Neural cell (in vitro differentiated cells): ENCODE data around the gene PIP5K1A. TPM values are rescaled to one million over a fixed set of nuclear protein-coding genes. Genes with fewer than 3 reads are reported as not detected.

ENCODE experiments used
- H2AFZ ChIP-seq: fragments of 200-600, 300-800 bp; sonication (generic), shearing (Covaris generic); 2 replicates; pipeline ENCODE4 v1.6.0; 2014; ENCODE audit warnings: low read depth, mild to moderate bottlenecking, antibody characterized with exemption, low read length, moderate library complexity
- H3F3A ChIP-seq: fragments of 200-600 bp; shearing (Covaris generic); 2 replicates; pipeline ENCODE4 v1.6.1; 2016; ENCODE audit warnings: mild to moderate bottlenecking, moderate library complexity, mixed read lengths, antibody characterized with exemption, low read length; ENCODE audit not compliant: insufficient read depth, poor library complexity, severe bottlenecking
- H3K27ac ChIP-seq: fragments of 200-600, 300-800 bp; sonication (generic), shearing (Covaris generic); 2 replicates; pipeline ENCODE4 v1.5.1; 2014; ENCODE audit warnings: mild to moderate bottlenecking, low read length, moderate library complexity
- H3K27me3 ChIP-seq: fragments of 300-800, 200-600 bp; sonication (generic), shearing (Covaris generic); 2 replicates; pipeline ENCODE4 v1.6.0; 2014; ENCODE audit warnings: mild to moderate bottlenecking, low read depth, low read length, moderate library complexity; ENCODE audit not compliant: insufficient read depth
- H3K36me3 ChIP-seq: fragments of 300-800, 200-600 bp; sonication (generic), shearing (Covaris generic); 2 replicates; pipeline ENCODE4 v1.5.1; 2014; ENCODE audit warnings: mild to moderate bottlenecking, antibody characterized with exemption, low read length, moderate library complexity; ENCODE audit not compliant: insufficient read depth
- H3K4me2 ChIP-seq: fragments of 300-800, 200-600 bp; sonication (generic), shearing (Covaris generic); 2 replicates; pipeline ENCODE4 v1.6.0; 2014; ENCODE audit warnings: mild to moderate bottlenecking, low read length
- H3K4me3 ChIP-seq: fragments of 300-800, 200-600 bp; sonication (generic), shearing (Covaris generic); 2 replicates; pipeline ENCODE4 v1.5.1; 2014; ENCODE audit warnings: mild to moderate bottlenecking, low read length, moderate library complexity
- H3K79me2 ChIP-seq: fragments of 200-600 bp; shearing (Covaris generic); replicated peaks from 2 replicates; pipeline ENCODE4 v1.6.0; 2014; ENCODE audit warnings: mild to moderate bottlenecking, low read length, moderate library complexity; ENCODE audit not compliant: insufficient read depth
- H3K9ac ChIP-seq: fragments of 300-800, 200-600 bp; sonication (generic), shearing (Covaris generic); 2 replicates; pipeline ENCODE4 v1.6.1; 2016; ENCODE audit warnings: mild to moderate bottlenecking, low read length, mixed read lengths
- H3K9me2 ChIP-seq: fragments of 200-600 bp; shearing (Covaris generic); 2 replicates; pipeline ENCODE4 v1.6.1; 2016; ENCODE audit warnings: mild to moderate bottlenecking, low read length, mixed read lengths; ENCODE audit not compliant: insufficient read depth
- H3K9me3 ChIP-seq: fragments of 200-600, 300-800 bp; sonication (generic), shearing (Covaris generic); 2 replicates; pipeline ENCODE4 v1.6.1; 2016; ENCODE audit warnings: mild to moderate bottlenecking, mixed run types, low read length, moderate library complexity, mixed read lengths
- H4K20me1 ChIP-seq: fragments of 200-600 bp; shearing (Covaris generic); 2 replicates; pipeline ENCODE4 v1.6.1; 2016; ENCODE audit warnings: mild to moderate bottlenecking, mixed run types; ENCODE audit not compliant: insufficient read depth
- CTCF ChIP-seq: fragments of 450-650 bp; IDR thresholded peaks from 2 replicates; pipeline ENCODE4 v1.5.1; 2014; ENCODE audit warnings: antibody characterized with exemption, mild to moderate bottlenecking, moderate library complexity; ENCODE audit not compliant: poor library complexity, severe bottlenecking
- EP300 ChIP-seq: fragments of 450-650 bp; conservative IDR thresholded peaks from 2 replicates; pipeline ENCODE4 v1.6.1; 2014; ENCODE audit warnings: antibody characterized with exemption, mild to moderate bottlenecking, moderate library complexity; ENCODE audit not compliant: poor library complexity, severe bottlenecking
- EZH2 ChIP-seq: fragments of 200-600, 300-800 bp; shearing (Covaris generic), sonication (generic); IDR thresholded peaks from 2 replicates; pipeline ENCODE4 v1.6.1; 2014; ENCODE audit warnings: antibody characterized with exemption, low read length, borderline replicate concordance, mild to moderate bottlenecking; ENCODE audit not compliant: insufficient read depth, poor library complexity, severe bottlenecking
- MXI1 ChIP-seq: fragments of 450-650 bp; conservative IDR thresholded peaks from 2 replicates; pipeline ENCODE4 v1.6.1; 2014; ENCODE audit warnings: antibody characterized with exemption, mild to moderate bottlenecking; ENCODE audit not compliant: poor library complexity, severe bottlenecking
- POLR2AphosphoS5 ChIP-seq: IDR thresholded peaks from 2 replicates; pipeline ENCODE4 v1.6.1; 2012
- RAD21 ChIP-seq: fragments of 450-650 bp; conservative IDR thresholded peaks from 2 replicates; pipeline ENCODE4 v1.6.1; 2014; ENCODE audit warnings: antibody characterized with exemption, mild to moderate bottlenecking, moderate library complexity
- REST ChIP-seq: IDR thresholded peaks from 2 replicates; pipeline ENCODE4 v1.6.1; 2012; ENCODE audit warnings: borderline replicate concordance
- SMC3 ChIP-seq: fragments of 450-650 bp; conservative IDR thresholded peaks from 2 replicates; pipeline ENCODE4 v1.6.1; 2014; ENCODE audit warnings: antibody characterized with exemption, mild to moderate bottlenecking, moderate library complexity; ENCODE audit not compliant: poor library complexity
- TAF1 ChIP-seq: IDR thresholded peaks from 2 replicates; pipeline ENCODE4 v1.6.1; 2012; ENCODE audit warnings: low read depth
- polyA plus RNA-seq: library from polyadenylated mRNA; depleted of rRNA; stranded (reverse); fragments of >200 nt; gene quantifications from 2 replicates; pipeline ENCODE4 v1.2.3, GENCODE V29; 2014

The PIP5K1A gene
- polyA plus RNA-seq, 1 donor from 2014 or later, result 66.4 TPM

GRCh38 chr1:151196292-151196800 is 2.0 kb upstream of the PIP5K1A start:
- Histone ChIP-seq H3K27ac (no peak overlapping the region), H2AFZ (no peak overlapping the region), H3K9ac (no peak overlapping the region), H3K4me3 (no peak overlapping the region), H3K9me2 (no peaks in the 10 kb centered on the region), H3K36me3 (no peaks in the 10 kb centered on the region), H3K9me3 (no peaks in the 10 kb centered on the region), H3F3A (no peaks in the 10 kb centered on the region), H3K4me2 (no peak overlapping the region), H4K20me1 (no peaks in the 10 kb centered on the region), H3K27me3 (peaks cover 5% of the 10 kb centered on the region), H3K79me2 (peaks cover 25% of the 10 kb centered on the region)
- TF ChIP-seq EZH2 (no peak), SMC3 (peak; percentile 51), RAD21 (peak; percentile 44), MXI1 (no peak), POLR2AphosphoS5 (no peak), REST (no peak), EP300 (no peak), CTCF (peak; percentile 59), TAF1 (no peak)

- Histone ChIP-seq H3K4me3 (peak overlapping the region; percentile 97), H3K27ac (peak overlapping the region; percentile 52), H3K9ac (peak overlapping the region; percentile 94), H3K79me2 (peaks cover 40% of the 10 kb centered on the region), H3K9me2 (no peaks in the 10 kb centered on the region), H3F3A (no peaks in the 10 kb centered on the region), H3K4me2 (peak overlapping the region; percentile 50), H3K9me3 (no peaks in the 10 kb centered on the region), H4K20me1 (no peaks in the 10 kb centered on the region), H3K27me3 (peaks cover 5% of the 10 kb centered on the region), H3K36me3 (no peaks in the 10 kb centered on the region), H2AFZ (peak overlapping the region; percentile 72)
- TF ChIP-seq CTCF (no peak), MXI1 (no peak), EZH2 (no peak), POLR2AphosphoS5 (no peak), TAF1 (no peak), EP300 (no peak), REST (no peak), SMC3 (no peak)
Measured at GRCh38 chr1:151197863-151198253, 494 bp upstream of the PIP5K1A start.
